Epithelial cell of proximal tubule (primary cell): Measurements from ENCODE around the gene PEF1. TPM values are rescaled to one million over a fixed set of nuclear protein-coding genes. Genes with fewer than 3 reads are reported as not detected.

ENCODE experiments used
- DNase-seq: peaks from one replicate; pipeline ENCODE4 v3.0.0-alpha.2; 2011; ENCODE audit warnings: low read depth
- H3K4me3 ChIP-seq: 2 replicates; pipeline ENCODE4 v1.5.1; 2011; ENCODE audit warnings: low read depth, mild to moderate bottlenecking, low read length
- total RNA-seq: library from RNA; depleted of rRNA; stranded (reverse); fragments of >200 nt; gene quantifications from 2 replicates; pipeline ENCODE4 v1.2.3, GENCODE V29; 2015
- TF ChIP-seq, protein P1 (sequence below): conservative IDR thresholded peaks from 2 replicates; pipeline ENCODE4 v1.5.1; 2012; ENCODE audit warnings: low read depth, mild to moderate bottlenecking, low read length

The PEF1 gene
- total RNA-seq, 1 donor from 2014 or later: 71.7 TPM

DNA sequence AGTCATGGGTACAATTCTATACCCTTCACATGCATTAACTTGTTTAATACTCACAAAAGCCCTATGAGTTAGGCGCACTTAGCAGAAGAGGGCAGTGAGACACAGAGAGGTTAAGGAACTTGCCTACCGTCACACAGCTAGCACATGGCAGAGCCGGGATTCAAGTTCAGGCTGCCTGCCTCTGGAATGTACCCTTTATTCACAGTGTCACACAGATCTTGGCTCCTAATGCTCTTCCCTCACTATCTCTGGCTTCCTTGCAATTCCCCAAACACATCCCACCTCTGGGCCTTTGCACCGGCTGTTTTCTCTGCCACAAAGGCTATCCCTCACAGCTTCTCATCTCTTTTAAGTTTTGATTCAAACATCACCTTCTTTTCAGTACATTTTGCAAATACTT, 34.0 kb upstream of the PEF1 start:
- DNase-seq: no peak
- TF ChIP-seq, protein P1, sequence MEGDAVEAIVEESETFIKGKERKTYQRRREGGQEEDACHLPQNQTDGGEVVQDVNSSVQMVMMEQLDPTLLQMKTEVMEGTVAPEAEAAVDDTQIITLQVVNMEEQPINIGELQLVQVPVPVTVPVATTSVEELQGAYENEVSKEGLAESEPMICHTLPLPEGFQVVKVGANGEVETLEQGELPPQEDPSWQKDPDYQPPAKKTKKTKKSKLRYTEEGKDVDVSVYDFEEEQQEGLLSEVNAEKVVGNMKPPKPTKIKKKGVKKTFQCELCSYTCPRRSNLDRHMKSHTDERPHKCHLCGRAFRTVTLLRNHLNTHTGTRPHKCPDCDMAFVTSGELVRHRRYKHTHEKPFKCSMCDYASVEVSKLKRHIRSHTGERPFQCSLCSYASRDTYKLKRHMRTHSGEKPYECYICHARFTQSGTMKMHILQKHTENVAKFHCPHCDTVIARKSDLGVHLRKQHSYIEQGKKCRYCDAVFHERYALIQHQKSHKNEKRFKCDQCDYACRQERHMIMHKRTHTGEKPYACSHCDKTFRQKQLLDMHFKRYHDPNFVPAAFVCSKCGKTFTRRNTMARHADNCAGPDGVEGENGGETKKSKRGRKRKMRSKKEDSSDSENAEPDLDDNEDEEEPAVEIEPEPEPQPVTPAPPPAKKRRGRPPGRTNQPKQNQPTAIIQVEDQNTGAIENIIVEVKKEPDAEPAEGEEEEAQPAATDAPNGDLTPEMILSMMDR: no peak
- no peak overlapping the region for H3K4me3 ChIP-seq

DNA sequence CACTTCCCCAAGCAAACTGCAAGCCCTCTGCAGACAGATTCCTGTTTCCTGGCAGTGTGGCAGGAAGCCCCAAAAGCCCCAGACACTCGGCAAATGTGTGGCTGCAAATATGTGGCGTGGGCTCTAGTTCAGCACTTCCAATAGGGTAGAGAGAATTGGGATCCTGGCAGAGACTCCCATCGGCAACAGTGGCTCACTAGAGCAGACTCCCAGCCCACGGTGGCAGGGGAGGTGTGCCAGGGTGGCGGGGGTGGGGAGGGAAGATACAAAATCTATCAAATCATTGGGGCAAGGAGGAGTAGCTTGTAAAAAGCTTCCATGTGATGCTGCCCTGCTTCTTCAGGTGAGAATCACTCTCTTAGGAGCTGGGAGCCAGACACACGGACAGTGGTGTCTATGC, 33.3 kb upstream of the PEF1 start:
- no peak for DNase-seq
- TF ChIP-seq, protein P1: no peak
- no peak overlapping the region for H3K4me3 ChIP-seq

- no peak for DNase-seq
- H3K4me3 ChIP-seq: no peak overlapping the region
- TF ChIP-seq, protein P1: no peak
These were observed 32.7 kb upstream of the PEF1 start for GRCh38 chr1:31677401-31677800.

GRCh38 chr1:31675756-31676155, 31.1 kb upstream of the PEF1 start:
- no peak for DNase-seq
- TF ChIP-seq, protein P1: no peak

GRCh38 chr1:31675161-31675560, 30.5 kb upstream of the PEF1 start:
- DNase-seq: no peak
- no peak overlapping the region for H3K4me3 ChIP-seq
- TF ChIP-seq, protein P1: no peak

More at GRCh38 chr1:31675756-31676155, 31.1 kb upstream of the PEF1 start:
- H3K4me3 ChIP-seq: no peak overlapping the region

DNA sequence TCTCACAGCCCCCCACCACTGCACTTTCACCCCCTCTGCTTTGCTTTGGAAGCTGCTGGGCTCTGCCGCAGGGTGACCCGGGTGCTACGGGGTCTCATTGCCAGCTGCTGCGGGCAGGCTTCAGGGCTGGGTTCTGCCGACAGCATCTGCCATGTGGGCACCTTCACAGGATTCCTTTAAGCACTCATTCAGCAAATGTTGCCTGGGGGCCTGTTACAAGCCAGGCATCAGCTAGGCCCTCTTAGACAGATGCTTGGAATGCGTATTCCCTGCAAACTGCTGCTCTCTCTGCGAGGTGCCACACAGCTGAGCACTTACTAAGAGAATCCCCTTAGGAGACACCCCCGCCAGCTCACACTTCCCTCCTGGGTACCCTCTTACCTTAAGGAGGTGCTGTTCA, 29.9 kb upstream of the PEF1 start:
- TF ChIP-seq, protein P1: no peak
- H3K4me3 ChIP-seq: no peak overlapping the region
- no peak for DNase-seq

DNA sequence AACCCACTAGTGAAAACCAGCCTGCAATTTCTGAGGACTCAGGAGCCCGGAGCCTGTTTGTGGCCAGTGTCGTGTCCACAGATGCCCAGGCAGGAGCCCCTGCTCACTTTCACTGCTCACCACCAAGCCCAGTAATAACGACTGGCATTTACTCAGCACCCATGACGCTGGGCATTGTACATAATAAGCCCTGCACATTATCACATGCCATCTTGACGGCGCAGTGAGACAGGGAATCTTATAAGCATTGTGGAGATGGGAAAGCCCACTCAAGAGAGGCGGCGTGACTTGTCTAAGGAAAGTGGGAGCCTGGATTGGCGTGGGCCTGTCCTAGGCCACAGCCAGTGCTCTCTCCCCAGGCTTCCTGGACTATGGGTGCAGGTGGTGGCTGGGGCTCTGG, 28.8 kb upstream of the PEF1 start:
- H3K4me3 ChIP-seq: no peak overlapping the region
- DNase-seq: no peak
- TF ChIP-seq, protein P1: no peak
